Stromal cell of bone marrow (primary cell): ENCODE results near the gene ZWILCH.
"Not testable (repeated sequence)": the region's sequence is repeated elsewhere in the genome, so short reads cannot be mapped to it uniquely, and the experiment has no call there.

ENCODE experiments used
- DNase-seq: peaks from one replicate; pipeline ENCODE4 v3.0.0-alpha.2; 2012; ENCODE audit warnings: low read depth

Gene ZWILCH

DNA sequence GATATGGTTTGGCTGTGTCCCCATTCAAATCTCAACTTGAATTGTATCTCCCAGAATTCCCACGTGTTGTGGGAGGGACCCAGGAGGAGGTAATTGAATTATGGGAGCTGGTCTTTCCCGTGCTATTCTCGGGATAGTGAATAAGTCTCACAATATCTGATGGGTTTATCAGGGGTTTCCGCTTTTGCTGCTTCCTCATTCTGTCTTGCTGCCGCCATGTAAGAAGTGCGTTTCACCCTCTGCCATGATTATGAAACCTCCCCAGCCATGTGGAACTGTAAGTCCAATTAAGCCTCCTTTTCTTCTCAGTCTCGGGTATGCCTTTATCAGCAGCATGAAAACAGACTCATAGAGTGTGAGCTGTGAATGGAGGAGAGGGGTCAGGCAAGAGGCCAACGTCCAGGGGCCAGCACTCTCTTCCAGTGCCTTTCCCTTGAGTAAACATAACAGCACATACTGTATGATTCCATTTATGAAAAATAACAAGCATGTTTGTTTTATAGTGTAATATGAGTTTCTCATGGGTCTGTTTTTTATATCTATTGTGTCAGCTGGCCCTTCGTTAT lies 76.9 kb downstream of the ZWILCH start:
- no peak for DNase-seq

DNA sequence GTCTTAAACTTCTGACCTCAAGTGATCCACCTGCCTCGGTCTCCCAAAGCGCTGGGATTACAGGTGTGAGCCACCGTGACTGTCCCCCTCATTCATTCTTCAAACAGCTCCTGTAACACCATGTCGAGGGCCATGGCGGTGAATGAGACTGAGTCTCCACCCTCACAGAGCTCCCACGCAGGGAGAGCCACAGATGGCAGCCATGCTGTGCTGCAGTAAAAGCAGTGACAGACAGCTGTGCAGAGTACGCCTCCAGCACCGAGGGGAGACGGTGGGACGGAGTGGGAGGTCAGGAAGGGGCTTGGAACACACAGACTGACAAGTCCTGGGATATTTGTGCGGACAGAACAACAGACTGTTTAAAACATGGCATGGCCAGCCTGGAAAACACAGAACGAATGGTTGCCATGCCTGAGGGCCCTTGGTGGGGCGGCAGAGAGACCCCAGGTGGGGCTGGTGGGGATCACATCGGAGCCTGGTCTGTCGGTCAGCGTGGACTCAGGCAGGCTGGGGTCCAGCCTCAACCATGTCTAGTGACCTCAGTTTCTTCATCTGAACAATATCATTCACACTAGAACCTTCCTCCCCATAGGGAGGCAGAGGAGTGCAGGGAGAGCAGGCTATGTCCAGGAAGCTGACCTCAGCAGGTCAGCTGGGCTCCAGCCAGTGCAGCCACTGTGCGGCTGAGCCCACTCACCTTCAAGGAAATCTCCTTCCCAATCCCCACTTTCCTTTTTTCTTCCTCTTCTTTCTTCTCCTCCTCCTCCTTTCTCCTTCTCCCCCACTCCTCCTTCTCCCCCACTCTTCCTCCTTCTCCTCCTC lies 81.2 kb downstream of the ZWILCH start:
- no peak for DNase-seq

DNA sequence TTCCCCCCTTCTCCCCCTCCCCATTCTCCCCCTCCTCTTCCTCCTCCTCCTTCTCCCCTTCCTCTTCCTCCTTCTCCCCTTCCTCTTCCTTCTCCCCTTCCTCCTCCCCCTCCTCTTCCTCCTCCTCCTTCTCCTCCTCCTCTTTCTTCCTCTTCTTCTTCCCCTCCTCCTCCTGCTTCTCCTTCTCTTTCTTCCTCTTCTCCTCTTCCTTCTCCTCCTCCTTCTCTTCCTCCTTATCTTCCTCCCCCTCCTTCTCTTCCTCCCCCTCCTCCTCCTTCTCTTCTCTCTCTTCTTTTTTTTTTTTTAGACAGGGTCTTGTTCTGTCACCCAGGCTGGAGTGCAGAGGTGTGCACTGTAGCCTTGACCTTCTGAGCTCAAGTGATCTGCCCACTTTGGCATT lies 81.9 kb downstream of the ZWILCH start:
- no peak for DNase-seq

- DNase-seq, result no peak
These were observed 82.6 kb downstream of the ZWILCH start for GRCh38 chr15:66587749-66588148.

DNA sequence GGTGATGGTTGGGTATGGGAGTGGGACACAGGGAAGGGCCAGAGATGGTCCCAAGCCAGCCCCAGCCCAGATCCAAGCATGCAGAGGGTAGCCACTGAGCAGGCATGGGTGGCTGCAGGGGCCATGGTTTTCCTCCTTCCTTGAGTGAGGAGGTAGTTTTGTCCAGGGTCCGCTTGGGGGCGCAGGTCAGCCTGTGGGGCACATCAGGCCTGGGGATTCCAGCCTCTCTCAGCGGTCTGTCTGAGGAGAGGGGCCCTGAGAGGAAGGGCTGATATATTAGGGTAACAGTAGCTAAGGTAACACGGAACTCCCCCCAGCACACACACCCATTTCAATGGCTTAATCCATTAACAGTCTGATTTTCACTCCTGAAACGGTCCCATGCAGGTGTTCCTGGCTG lies 83.4 kb downstream of the ZWILCH start:
- no peak for DNase-seq

- no peak for DNase-seq
These were observed 83.8 kb downstream of the ZWILCH start for GRCh38 chr15:66588971-66589370.

- not testable (repeated sequence) for DNase-seq
These were observed 84.3 kb downstream of the ZWILCH start for GRCh38 chr15:66589429-66589828.

GRCh38 chr15:66590435-66590834 lies 85.3 kb downstream of the ZWILCH start:
- DNase-seq, result no peak

DNA sequence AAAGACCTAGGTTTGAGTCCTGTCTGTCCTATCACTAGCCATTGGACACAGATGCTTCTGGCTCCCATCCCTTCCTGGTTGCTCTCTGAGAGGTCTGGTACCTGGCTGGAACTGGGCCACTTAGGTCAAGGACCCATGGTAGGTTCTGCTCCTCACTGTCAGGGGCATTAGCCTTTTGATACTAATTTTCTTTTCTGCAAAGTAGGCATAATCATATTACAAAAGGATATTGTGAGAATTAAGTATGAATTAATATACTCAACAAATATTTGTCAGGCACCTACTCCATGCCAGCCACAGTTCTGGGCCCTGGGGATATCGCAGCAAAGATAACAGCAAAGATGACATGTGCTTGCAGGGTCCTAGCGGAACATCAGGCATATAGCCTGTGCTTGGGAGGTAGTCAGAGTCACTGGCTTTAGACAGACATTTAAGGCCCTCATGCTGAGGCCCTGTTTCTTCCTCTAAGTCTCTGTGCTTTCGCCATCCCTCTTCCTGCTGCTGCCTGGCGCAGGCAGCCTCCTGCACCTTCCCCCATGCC lies 86.3 kb downstream of the ZWILCH start:
- DNase-seq, result no peak

- no peak for DNase-seq
These were observed 87.5 kb downstream of the ZWILCH start for GRCh38 chr15:66592505-66593218.

- DNase-seq, result no peak
These were observed 88.2 kb downstream of the ZWILCH start for GRCh38 chr15:66593219-66593780.

- DNase-seq, result no peak
These were observed 89.2 kb downstream of the ZWILCH start for GRCh38 chr15:66594344-66594743.

DNA sequence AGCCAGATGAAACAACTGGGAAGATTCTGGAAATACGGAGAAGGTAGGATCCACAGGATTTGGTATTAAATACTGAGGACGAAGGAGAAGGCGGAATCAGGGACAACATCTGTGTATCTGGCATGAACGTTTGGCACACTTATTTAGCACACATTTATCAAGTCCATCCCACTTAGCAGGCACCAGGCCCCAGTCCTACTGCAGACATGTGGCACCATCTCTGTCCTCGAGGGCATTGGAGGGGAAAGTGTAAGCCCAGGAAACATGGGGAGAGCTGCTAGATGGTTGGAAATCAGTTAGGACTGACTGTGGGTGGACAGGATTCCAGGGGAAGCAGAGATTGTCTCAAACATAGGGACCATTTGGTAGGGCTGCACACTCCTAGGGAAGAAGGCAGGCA lies 89.7 kb downstream of the ZWILCH start:
- no peak for DNase-seq

DNA sequence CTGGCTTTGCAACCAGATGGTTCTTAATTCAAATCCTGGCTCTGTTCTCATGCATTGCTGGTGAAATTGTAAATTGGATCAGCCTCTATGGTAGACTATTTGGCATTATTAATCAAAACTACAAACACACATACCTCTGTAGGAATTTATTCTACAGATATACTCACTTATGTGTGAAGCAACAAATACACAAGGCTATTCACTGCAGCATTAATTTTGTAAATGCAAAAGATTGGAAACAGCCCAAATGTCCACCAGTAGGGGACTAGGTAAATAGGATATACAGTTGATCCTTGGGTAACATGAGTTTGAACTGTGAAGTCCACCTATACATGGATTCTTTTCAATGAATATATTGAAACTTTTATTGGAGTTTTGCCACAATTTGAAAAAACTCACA lies 90.2 kb downstream of the ZWILCH start:
- DNase-seq, result no peak

GRCh38 chr15:66595931-66596545 lies 90.9 kb downstream of the ZWILCH start:
- DNase-seq, result no peak

DNA sequence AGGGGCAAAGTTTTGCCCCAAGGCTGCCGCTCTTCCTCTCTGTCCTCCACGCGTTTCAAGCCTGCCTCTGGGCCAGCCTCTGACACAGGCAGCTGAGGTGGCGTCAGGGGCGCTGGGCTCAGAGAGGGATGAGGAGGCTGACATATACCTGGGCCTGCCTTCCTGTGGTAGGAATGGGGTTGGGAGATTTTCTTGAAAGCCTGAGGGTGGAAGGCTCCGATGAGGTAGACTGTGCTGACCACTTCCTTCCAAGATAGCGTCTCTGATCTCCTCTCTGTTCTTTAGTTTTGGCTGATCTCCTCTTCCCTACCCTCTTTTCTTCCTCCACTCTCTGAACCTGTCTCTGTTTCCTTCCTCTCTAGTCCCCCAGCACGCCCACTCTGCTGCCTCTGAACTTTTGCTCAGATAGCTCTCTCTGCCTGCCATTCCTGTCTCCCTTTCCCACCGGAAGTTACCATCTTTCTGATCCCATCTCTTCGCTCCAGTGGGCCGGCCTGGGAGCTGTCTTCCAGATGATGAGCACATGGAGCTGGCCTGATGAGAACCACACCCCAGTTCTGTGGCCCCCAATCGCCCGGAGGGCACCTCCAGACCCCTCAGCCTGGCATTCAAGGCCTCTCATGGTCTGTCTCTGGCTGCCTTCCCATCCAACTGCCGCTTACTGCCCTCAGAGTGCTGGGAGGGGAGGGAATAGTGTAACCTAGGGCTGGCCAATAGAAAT lies 93.1 kb downstream of the ZWILCH start:
- DNase-seq, result no peak
